ENCODE data around the gene PRKCE. TPM values are rescaled to one million over a fixed set of nuclear protein-coding genes. Genes with fewer than 3 reads are reported as not detected.

PRKCE gene
- total and polyA plus RNA-seq, 2 of the 8 experiments (the other 6 are each of a cell fraction or from before 2014, with no cell fraction given): 0.54 to 2.1 TPM

DNA sequence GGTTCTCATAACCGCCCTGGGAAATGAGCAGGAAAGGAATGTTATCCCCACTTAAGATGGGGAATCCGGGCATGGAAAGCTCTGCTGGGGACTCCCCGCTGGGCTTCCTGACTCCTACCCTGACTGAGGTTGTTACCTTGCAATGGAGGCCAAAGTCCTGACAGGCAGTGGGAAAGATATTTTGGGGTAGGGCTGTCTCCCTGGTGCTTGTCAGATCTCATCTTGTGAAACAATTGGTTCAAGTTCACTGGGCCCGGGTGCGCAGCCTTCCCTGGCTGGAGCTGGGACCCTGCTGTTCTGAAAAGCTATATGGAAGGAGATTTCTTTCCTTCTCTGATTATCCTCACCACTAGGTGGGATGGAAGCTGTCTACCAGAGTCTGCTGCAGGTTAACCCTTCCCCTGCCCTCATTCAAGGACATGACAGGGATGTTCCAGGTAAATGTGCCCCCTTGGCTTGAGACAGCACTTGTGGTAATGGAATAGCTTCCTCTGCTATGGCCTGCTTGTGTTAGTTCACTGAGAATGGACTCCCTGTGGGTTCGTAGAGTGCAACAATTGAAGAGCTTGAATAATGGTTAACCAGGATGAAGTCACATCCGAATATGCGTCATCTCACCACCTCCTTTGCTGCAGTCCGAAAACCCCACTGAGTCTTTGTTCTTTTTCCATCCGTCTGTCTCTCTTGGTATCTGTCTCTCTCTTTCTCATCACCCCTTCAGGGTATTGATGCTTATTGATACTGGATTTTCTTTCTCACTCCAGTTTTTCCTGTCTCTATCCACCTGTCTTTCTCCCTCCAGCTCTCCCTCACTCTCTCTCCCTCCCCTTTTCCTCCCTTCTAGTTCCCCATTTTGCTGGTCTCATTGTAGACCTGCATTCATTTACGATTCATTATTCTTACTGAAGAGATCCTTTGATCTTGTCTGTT is 577.9 kb downstream of the PRKCE start (continued):
- peak; percentile 38; the same call in 1 of the 2 replicates for TF ChIP-seq CREB1 (IDR thresholded peaks at IDR 0.05)
- peak; percentile 36; the same call in 1 of the 2 replicates for TF ChIP-seq JUND (IDR thresholded peaks at IDR 0.05; ENCODE audit: low read length)
- no peak for TF ChIP-seq YY1 (IDR thresholded peaks at IDR 0.05; ENCODE audit: low read depth, low read length)
